ENCODE data around the gene CLIC4.

DNA sequence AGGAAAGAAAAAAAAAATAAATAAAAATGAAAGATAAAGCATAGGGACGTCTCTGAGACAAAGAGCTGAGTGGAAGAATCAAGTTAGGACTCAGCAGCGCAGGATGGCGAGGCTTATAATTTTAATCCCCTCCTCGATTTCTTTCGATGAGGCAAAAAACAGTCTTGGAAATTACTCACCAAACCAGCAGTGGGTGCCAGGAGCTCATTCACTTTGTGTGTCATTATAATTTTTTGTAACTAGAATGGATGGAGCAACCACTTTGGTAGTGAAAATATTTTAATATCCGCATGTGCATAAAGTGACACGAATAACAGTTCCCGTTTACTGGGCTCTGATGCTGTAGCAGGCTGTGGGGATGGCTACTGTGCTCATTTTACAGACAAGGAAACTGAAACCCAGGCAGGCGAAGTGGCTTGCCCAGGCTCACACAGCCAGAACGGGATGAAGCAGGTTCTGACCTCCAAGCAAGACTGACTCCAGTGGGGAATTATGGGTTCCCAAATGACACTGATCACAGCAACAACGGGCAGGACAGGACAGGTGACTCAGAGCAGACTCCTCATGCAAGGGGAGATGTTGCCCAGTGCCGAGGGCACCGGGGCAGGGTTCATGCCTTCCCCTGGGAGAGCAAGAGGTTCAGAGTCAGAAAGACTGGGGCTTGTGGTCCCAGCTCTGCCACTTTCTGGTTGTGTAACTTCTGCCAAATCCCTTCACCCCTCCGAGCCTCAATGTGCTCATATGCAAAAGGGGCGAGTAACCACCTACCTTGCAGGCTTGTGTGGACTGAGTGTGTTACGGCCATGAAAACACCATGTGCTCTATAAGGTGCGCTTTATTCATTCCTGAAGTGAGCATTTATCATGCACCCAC, 121.2 kb downstream of the CLIC4 start:
- no peak for TF ChIP-seq FOXK2 (IDR thresholded peaks at IDR 0.05)
- no peak for TF ChIP-seq EZH2 (IDR thresholded peaks at IDR 0.05; ENCODE audit: borderline replicate concordance, control insufficient read depth, low read depth, low read length)
- TF ChIP-seq CTCF (IDR thresholded peaks at IDR 0.05 in 2 of 3, conservative IDR thresholded peaks at IDR 0.05 in 1 of 3; ENCODE audit: control insufficient read depth in 2 of 3, extremely low read depth in 1 of 3, insufficient read depth in 1 of 3, low read depth in 3 of 3, low read length in 3 of 3), result no peak
- TF ChIP-seq ZNF274 (IDR thresholded peaks at IDR 0.05; ENCODE audit: insufficient read depth, insufficient read length), result no peak
- no peak for TF ChIP-seq MTA3 (IDR thresholded peaks at IDR 0.05; ENCODE audit: borderline replicate concordance, low read length)
- no peak for TF ChIP-seq HDAC6 (IDR thresholded peaks at IDR 0.05; ENCODE audit: unreplicated experiment)
- 0 out of 2 replicates have a peak, but pooled peaks have one; percentile 48 for TF ChIP-seq ZNF217 (IDR thresholded peaks at IDR 0.05)
- no peak for TF ChIP-seq NR2C2 (IDR thresholded peaks at IDR 0.05; ENCODE audit: borderline replicate concordance, control insufficient read depth, insufficient read length, low read depth)
- TF ChIP-seq USF1 (IDR thresholded peaks at IDR 0.05; ENCODE audit: borderline replicate concordance, extremely low read length, insufficient read depth, low read depth, low read length), result no peak
- no peak for TF ChIP-seq NFXL1 (IDR thresholded peaks at IDR 0.05; ENCODE audit: borderline replicate concordance)
- no peak for TF ChIP-seq MYC (IDR thresholded peaks at IDR 0.05; ENCODE audit: insufficient read depth, insufficient read length, insufficient replicate concordance, low read length, severe bottlenecking)
- TF ChIP-seq EP300 (IDR thresholded peaks at IDR 0.05; ENCODE audit: borderline replicate concordance in 1 of 2, control insufficient read depth in 1 of 2, low read depth in 2 of 2, low read length in 2 of 2), result no peak
- TF ChIP-seq RAD21 (IDR thresholded peaks at IDR 0.05; ENCODE audit: insufficient read depth, low read depth, low read length), result no peak
- TF ChIP-seq CHD2 (IDR thresholded peaks at IDR 0.05; ENCODE audit: borderline replicate concordance, low read depth, low read length), result no peak
